Measurements from ENCODE around the gene POU3F3.

The POU3F3 gene

GRCh38 chr2:104862058-104862941 is 8.4 kb downstream of the POU3F3 start:
- DNase-seq = no peak

- DNase-seq = no peak
Measured at GRCh38 chr2:104863146-104863467, 9.2 kb downstream of the POU3F3 start.

GRCh38 chr2:104863468-104864279 is 9.8 kb downstream of the POU3F3 start:
- DNase-seq = no peak

DNA sequence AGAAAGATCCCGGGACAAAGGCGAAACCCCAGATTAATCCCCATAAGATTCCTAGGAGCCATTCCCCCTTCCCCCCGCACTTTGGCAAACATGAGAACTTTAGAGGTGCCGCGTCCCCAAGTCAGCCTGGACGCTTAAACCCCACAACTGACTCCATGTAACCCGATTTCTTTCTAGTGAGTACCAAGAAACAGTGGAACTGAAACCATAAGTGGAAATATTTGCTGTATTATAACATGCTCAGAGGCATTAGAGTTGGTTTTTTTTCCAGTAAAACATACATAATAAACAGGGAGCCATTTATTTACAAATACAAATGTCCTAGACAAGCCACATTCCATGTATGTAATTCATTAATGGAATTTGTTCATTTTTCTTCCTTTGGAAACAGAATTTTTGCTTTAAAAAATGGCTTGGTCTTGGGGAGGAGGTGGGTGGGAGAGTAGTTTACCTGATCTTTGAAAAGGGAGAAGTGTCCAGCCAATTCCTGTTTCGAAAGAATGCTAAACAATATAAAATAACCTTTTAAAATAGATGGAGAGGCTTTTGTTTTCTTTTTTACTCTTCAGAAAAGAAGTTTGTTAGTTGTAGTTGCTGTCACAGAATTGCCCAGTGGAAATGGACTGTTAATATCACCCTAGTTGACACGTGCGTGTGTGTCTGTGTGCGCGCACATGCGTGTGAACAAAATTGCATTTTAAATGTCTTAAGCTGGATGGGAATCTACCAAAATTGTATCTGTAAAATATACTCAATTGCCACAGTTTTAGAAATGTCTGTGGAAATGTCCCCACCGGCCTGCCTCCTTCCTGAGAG is 10.6 kb downstream of the POU3F3 start:
- DNase-seq = no peak

- no peak for DNase-seq
Measured at GRCh38 chr2:104865096-104865470, 11.2 kb downstream of the POU3F3 start.

- DNase-seq = no peak
Measured at GRCh38 chr2:104866122-104866864, 12.4 kb downstream of the POU3F3 start.

DNA sequence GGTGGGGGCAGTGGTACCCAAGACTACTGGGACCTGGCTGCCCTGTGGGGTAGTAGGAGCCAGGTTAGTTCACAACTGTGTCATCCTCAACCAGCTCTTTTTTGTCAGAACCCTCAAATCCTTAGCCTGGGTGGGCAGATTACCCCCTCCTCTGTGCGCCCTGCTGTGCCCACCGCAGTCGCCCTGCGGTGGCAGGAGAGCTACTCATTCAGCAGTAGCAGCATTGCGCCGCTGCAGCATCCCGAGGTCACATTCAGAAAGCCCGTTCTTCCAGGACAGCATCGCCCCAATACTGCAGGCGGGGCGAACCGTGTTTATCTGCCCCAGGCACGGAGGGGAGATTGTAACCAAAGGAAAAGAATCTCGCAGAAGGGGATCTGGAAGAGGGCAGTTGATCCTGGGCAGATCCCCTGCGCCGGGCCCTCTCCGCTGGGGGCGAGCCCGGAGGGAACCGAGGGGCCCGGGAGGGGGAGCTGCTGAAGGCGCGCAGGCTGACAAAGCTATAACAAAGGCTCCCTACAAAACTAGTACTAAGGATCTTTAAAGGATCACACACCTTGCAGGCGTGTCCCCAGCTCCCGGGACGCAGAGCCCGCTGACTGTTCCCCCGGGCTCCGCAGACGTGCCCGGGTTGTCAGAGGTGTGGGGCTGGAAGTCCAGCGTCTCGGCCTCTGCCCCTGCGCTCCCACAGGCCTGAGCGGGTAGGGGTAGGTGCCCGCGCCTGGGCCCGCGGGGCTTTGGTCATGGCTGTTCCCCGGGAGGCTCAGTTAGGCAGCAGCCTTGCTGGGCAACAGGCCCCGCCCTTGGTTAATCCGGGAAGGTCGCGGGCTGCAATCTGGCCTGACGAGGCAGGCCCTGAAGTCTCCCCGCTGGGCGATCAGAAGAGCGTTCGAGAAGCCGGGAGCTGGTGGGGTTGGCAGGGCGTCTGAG is 13.2 kb downstream of the POU3F3 start:
- no peak for DNase-seq

DNA sequence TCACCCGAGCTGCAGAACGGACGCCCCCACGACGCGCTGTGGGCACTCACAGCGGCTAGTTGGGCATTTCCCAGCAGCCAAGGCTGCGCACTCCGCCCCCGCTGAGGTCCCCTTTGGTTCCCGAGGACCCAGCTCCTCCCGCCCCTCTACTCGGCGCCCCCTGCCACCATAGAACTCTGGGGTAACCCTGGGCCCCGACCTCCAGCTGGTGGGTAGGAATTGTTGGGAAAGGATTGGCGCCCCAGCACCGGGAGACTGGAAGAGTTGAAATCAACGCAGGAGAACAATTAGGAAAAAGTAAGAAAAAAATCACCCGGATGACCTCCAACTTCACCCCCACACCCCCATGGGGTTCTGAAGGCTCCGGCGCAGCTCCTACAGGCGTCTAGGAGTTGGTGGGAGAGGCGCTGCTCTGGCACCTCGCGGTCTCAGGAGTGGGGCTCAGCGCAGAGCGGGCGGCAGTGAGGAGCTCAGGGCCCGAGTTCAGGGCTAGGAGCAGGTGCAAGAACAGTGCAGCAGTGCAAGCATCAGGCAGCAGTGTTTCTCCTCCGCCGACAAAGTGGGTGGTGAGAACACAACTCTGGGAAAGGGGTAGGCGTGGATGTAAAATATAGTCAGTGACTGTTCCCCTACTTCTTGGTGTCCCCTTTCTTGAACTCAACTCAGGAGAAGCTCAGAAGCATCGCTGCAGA is 14.0 kb downstream of the POU3F3 start:
- DNase-seq = no peak

DNA sequence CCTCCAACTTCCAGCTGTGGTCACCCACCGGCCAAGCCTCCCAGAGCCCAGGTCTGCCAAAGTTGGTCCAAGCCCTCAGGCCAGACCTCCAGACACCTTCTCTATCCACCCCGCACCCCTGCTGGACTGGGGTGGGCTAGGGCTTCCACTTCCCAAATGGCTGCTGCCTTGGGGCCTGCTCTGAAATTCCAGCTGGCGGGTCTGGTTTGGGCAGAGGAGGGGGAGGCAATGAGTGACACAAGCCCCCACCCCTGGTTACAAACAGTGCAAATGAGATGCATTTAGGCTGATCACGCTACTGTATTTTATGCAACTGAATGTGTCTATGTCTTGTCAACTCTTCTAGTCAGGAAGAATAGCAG is 14.6 kb downstream of the POU3F3 start:
- DNase-seq = no peak

- DNase-seq = no peak
Measured at GRCh38 chr2:104870100-104870975, 16.4 kb downstream of the POU3F3 start.

GRCh38 chr2:104871649-104871971 is 17.7 kb downstream of the POU3F3 start:
- DNase-seq = no peak

GRCh38 chr2:104871972-104872865 is 18.3 kb downstream of the POU3F3 start:
- no peak for DNase-seq

DNA sequence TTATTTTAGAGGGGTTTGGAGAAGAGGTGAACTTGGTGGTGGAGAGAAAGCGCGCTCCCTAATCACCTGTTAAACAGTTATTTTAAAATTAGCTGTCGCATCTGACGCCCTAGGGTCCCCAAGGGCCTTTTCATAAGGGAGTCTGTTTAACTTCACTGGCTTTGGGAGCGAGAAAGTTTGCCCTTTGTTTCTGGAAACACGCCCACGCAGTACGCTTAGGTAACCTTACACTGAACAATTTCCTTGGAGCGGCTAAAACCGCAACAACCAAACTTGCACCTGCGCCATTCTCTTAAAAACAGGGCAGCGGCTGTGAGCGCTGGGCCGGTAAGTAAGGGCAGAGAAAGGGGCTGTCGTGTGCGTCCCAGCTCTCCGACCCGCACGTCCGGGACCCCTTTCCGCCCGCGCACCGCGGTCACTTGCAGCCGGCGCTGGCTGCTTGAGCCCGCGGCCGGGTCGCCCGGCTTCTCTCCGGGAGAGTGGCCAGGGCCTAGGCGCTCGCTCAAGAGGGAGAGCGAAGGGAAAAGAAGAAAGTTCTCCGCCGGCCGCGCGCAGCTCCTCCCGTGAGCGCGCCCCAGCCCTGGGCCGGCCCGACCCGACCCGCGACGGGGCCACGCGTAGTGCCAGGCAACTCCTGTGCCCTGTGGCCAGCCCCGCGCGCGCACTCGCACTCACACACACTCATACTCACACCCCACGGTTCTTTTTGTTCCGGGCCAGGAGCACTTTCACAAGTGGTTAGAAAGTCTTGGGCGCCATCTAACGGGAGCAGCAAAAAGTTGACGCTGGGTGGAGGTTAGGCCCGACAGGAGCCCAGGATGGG is 19.2 kb downstream of the POU3F3 start:
- DNase-seq = no peak

DNA sequence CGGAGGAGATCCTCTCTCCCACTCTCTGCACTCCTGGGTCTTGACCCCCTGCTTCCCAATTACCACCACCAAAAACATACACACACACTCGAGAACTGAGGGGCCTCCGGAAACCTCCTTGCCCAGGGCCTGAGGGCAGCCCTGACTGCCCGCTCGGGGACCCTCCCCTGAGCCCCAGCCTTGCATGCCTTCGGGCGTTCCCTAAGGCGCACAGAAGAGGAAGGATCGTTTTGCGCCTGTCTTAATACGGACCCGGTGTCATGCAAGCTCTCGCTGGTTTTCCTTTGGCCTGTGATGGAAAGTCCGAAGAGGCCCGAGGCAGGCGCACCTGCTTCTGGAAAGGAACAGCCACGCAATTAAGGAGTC is 19.8 kb downstream of the POU3F3 start:
- no peak for DNase-seq

- no peak for DNase-seq
Measured at GRCh38 chr2:104874230-104874629, 20.3 kb downstream of the POU3F3 start.

GRCh38 chr2:104875262-104875661 is 21.3 kb downstream of the POU3F3 start:
- DNase-seq = no peak

GRCh38 chr2:104876606-104877570 is 23.0 kb downstream of the POU3F3 start:
- no peak for DNase-seq
